Ishikawa (cell line): ENCODE data around the gene ZNF467.

Experiments used
- MAX ChIP-seq: IDR thresholded peaks from 2 replicates; pipeline ENCODE4 v1.6.1; 2012
- RAD21 ChIP-seq: IDR thresholded peaks from 2 replicates; pipeline ENCODE4 v1.6.1; 2012; ENCODE audit warnings: low read depth
- TAF1 ChIP-seq: IDR thresholded peaks from 2 replicates; pipeline ENCODE4 v1.6.1; 2012; ENCODE audit warnings: low read depth, mild to moderate bottlenecking
- TCF12 ChIP-seq: IDR thresholded peaks from 2 replicates; pipeline ENCODE4 v1.6.1; 2012; ENCODE audit warnings: low read depth
- TF ChIP-seq, protein P1 (sequence below): IDR thresholded peaks from 2 replicates; pipeline ENCODE4 v1.6.1; 2012

- TF ChIP-seq MAX (no peak), RAD21 (no peak), TAF1 (no peak), TCF12 (no peak)
- TF ChIP-seq, protein P1, sequence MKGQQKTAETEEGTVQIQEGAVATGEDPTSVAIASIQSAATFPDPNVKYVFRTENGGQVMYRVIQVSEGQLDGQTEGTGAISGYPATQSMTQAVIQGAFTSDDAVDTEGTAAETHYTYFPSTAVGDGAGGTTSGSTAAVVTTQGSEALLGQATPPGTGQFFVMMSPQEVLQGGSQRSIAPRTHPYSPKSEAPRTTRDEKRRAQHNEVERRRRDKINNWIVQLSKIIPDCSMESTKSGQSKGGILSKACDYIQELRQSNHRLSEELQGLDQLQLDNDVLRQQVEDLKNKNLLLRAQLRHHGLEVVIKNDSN: no peak
Measured at GRCh38 chr7:149764481-149765398, 8.6 kb downstream of the ZNF467 start.
